ENCODE data around the gene ADGRV1.

GRCh38 chr5:91122651-91123050, 564.1 kb downstream of the ADGRV1 start:
- no peak for TF ChIP-seq CTCF (IDR thresholded peaks at IDR 0.05)
- no peak for TF ChIP-seq POLR2A (IDR thresholded peaks at IDR 0.05)
